ENCODE measurements around the gene CACHD1.

The CACHD1 gene

GRCh38 chr1:64530969-64531692, 61.2 kb downstream of the CACHD1 start:
- H3K4me3 ChIP-seq (ENCODE audit: low read depth, low read length), result no peak overlapping the region
- DNase-seq (ENCODE audit: low read depth), result no peak
- TF ChIP-seq, protein P1, sequence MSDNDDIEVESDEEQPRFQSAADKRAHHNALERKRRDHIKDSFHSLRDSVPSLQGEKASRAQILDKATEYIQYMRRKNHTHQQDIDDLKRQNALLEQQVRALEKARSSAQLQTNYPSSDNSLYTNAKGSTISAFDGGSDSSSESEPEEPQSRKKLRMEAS (IDR thresholded peaks at IDR 0.05; ENCODE audit: low read depth, low read length), result no peak
- TF ChIP-seq MYC (IDR thresholded peaks at IDR 0.05; ENCODE audit: low read depth, low read length) (no peak), POLR2A (IDR thresholded peaks at IDR 0.05; ENCODE audit: extremely low read depth, insufficient read length) (no peak)
- TF ChIP-seq, protein P2, sequence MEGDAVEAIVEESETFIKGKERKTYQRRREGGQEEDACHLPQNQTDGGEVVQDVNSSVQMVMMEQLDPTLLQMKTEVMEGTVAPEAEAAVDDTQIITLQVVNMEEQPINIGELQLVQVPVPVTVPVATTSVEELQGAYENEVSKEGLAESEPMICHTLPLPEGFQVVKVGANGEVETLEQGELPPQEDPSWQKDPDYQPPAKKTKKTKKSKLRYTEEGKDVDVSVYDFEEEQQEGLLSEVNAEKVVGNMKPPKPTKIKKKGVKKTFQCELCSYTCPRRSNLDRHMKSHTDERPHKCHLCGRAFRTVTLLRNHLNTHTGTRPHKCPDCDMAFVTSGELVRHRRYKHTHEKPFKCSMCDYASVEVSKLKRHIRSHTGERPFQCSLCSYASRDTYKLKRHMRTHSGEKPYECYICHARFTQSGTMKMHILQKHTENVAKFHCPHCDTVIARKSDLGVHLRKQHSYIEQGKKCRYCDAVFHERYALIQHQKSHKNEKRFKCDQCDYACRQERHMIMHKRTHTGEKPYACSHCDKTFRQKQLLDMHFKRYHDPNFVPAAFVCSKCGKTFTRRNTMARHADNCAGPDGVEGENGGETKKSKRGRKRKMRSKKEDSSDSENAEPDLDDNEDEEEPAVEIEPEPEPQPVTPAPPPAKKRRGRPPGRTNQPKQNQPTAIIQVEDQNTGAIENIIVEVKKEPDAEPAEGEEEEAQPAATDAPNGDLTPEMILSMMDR (IDR thresholded peaks at IDR 0.05; ENCODE audit: low read depth, low read length), result no peak

DNA sequence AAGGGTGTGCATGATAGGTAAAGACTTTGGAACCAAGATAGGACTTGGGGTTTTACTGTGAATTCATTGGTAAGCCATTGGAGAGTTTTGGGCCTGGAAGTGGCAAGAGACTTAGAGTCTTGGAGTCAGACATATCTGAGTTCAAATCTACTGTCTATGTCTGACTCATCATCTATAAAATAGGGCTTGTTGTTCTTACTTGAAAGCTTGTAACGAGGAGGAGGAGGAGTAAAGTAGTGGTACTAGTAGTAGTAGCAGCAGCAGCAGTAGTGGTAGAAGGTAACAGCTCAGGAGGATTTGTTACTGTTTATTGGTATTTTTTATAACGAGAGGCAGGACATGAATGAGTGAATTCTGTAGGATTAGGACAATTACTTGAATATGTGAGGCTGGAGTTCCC, 62.7 kb downstream of the CACHD1 start:
- TF ChIP-seq MYC (IDR thresholded peaks at IDR 0.05; ENCODE audit: low read depth, low read length) (no peak), POLR2A (IDR thresholded peaks at IDR 0.05; ENCODE audit: extremely low read depth, insufficient read length) (no peak)
- TF ChIP-seq, protein P1 (IDR thresholded peaks at IDR 0.05; ENCODE audit: low read depth, low read length), result no peak
- TF ChIP-seq, protein P2 (IDR thresholded peaks at IDR 0.05; ENCODE audit: low read depth, low read length), result no peak
- DNase-seq (ENCODE audit: low read depth), result no peak
- no peak overlapping the region for H3K4me3 ChIP-seq (ENCODE audit: low read depth, low read length)

DNA sequence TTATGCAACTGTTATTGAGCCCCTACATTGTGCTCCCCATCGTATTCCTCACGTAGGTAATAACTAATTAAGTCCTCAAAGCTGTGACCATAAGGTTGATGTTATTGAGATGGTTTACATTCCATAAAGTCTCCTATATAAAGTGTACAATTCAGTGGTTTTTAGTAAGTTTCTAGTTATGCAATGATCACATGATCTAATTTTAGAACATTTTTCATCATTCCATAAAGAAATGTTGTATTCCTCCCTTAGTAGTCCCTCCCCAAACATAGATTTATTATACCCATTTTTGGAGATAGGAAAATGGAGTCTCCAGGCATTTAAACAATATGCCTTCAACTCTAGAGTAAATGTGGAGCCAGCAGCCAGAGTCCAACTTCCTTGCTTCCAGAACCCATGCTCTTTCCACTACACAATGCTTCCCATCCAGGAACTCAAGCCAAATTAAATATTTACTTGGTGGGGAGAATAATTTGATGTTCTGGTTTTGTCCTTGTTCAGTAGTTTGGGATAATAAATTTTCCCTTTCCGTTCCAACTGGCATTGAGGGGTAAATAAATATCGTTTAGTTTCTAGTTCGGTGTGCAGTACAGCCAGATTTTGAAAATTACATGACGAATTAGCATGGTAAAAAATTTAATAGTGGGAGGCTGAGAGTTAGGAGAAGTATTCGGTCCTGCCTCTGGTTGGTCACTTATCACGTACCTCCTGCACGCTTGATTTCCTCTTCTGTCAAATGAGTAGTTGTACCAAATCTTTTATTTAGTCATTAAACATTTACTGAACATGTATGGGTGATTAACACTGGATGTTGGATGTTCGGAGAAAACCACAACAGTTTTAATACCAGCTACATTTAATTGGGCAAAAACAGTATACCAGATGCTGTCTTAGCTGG, 66.3 kb downstream of the CACHD1 start:
- no peak for DNase-seq (ENCODE audit: low read depth)
- TF ChIP-seq, protein P1 (IDR thresholded peaks at IDR 0.05; ENCODE audit: low read depth, low read length), result no peak
- no peak for TF ChIP-seq POLR2A (IDR thresholded peaks at IDR 0.05; ENCODE audit: extremely low read depth, insufficient read length)
- no peak for TF ChIP-seq MYC (IDR thresholded peaks at IDR 0.05; ENCODE audit: low read depth, low read length)
- TF ChIP-seq, protein P2 (IDR thresholded peaks at IDR 0.05; ENCODE audit: low read depth, low read length), result no peak
- H3K4me3 ChIP-seq (ENCODE audit: low read depth, low read length), result no peak overlapping the region

DNA sequence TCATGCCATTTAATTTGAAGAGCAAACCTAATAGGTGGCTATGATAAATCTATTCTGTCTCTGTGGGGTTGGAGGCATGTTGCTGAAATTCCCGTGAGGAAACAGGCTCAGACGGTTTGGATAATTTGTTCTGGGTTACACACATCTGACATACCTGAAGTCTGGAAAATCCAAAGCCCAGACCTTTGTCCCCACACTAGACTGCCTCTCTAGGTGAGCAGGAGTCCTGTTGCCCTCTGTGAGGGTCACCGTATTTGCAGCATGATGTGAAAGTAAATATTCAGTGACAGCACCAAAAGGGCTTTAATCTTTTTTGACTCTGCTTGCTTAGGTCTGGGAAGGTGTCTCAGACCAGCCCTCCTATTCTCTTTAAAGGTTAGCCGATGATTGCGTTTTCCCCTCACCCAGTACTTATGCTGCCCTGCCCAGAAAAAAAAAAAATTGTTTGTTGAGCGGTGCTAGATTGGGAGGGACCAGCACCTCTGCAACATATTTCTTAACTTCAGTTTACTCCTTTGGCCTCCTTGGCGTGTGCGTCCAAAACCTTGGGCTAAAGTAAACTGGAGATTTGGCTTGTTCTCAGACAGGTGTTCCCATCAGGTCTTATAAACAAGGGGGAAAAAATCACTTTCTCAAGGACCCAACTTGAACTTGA, 67.0 kb downstream of the CACHD1 start:
- no peak overlapping the region for H3K4me3 ChIP-seq (ENCODE audit: low read depth, low read length)
- DNase-seq (ENCODE audit: low read depth), result no peak
- no peak for TF ChIP-seq MYC (IDR thresholded peaks at IDR 0.05; ENCODE audit: low read depth, low read length)
- no peak for TF ChIP-seq POLR2A (IDR thresholded peaks at IDR 0.05; ENCODE audit: extremely low read depth, insufficient read length)
- TF ChIP-seq, protein P2 (IDR thresholded peaks at IDR 0.05; ENCODE audit: low read depth, low read length), result no peak
- TF ChIP-seq, protein P1 (IDR thresholded peaks at IDR 0.05; ENCODE audit: low read depth, low read length), result no peak

GRCh38 chr1:64537942-64538341, 68.0 kb downstream of the CACHD1 start:
- no peak for TF ChIP-seq POLR2A (IDR thresholded peaks at IDR 0.05; ENCODE audit: extremely low read depth, insufficient read length)
- TF ChIP-seq, protein P2 (IDR thresholded peaks at IDR 0.05; ENCODE audit: low read depth, low read length), result no peak
- TF ChIP-seq, protein P1 (IDR thresholded peaks at IDR 0.05; ENCODE audit: low read depth, low read length), result no peak
- no peak for TF ChIP-seq MYC (IDR thresholded peaks at IDR 0.05; ENCODE audit: low read depth, low read length)

More at GRCh38 chr1:64537942-64538341, 68.0 kb downstream of the CACHD1 start:
- H3K4me3 ChIP-seq (ENCODE audit: low read depth, low read length), result no peak overlapping the region
- no peak for DNase-seq (ENCODE audit: low read depth)

Measured in NB4 (cell line).